ENCODE results near the gene PCDH9.

DNA sequence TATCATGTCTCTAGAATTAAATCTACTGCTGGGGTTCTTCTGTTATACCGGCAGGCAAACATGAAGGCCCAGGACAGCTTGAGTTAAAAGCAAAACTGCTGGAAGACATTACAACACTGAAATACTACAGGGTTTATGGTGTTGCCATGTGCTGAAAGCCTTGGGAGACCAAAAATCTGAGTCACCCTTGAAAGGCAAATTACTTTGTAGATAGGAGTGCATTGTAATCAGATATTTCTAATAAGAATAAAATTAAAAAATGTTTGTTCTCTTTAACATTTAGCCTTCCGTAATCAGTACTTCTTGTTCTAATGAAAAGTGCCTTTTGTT is 181.3 kb downstream of the PCDH9 start:
- TF ChIP-seq EZH2 (IDR thresholded peaks at IDR 0.05; ENCODE audit: borderline replicate concordance, low read depth, low read length, poor library complexity, severe bottlenecking) = no peak
- TF ChIP-seq, protein P1, sequence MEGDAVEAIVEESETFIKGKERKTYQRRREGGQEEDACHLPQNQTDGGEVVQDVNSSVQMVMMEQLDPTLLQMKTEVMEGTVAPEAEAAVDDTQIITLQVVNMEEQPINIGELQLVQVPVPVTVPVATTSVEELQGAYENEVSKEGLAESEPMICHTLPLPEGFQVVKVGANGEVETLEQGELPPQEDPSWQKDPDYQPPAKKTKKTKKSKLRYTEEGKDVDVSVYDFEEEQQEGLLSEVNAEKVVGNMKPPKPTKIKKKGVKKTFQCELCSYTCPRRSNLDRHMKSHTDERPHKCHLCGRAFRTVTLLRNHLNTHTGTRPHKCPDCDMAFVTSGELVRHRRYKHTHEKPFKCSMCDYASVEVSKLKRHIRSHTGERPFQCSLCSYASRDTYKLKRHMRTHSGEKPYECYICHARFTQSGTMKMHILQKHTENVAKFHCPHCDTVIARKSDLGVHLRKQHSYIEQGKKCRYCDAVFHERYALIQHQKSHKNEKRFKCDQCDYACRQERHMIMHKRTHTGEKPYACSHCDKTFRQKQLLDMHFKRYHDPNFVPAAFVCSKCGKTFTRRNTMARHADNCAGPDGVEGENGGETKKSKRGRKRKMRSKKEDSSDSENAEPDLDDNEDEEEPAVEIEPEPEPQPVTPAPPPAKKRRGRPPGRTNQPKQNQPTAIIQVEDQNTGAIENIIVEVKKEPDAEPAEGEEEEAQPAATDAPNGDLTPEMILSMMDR (conservative IDR thresholded peaks at IDR 0.05; ENCODE audit: low read depth, low read length) = no peak

Data from A673 (cell line).